Sciatic nerve (tissue), 2 donors: ENCODE results near the gene TCF3. TPM values are rescaled to one million over a fixed set of nuclear protein-coding genes. Genes with fewer than 3 reads are reported as not detected.
"Not testable (repeated sequence)": the region's sequence is repeated elsewhere in the genome, so short reads cannot be mapped to it uniquely, and the experiment has no call there.

Experiments
- ATAC-seq: fragments of 200-7000 bp; cut with Tn5 transposase; one replicate; pipeline ENCODE4 v1.9.1; 2020; ENCODE audit warnings: mild to moderate bottlenecking, moderate library complexity
- DNase-seq: peaks from one replicate; pipeline ENCODE4 v3.0.0-alpha.2; 2020; ENCODE audit warnings: low spot score
- intact Hi-C: fragments of 100-400 bp; cut with DNase I; formaldehyde crosslinking; loops from one replicate; pipeline ENCODE4 v1.14.2; 2022
- total RNA-seq: library from RNA; stranded (reverse); fragmentation: NEBNext Ultra II Directional; extraction: Animal tissue kit (Norgen Biotek cat#: 25700); gene quantifications from one replicate; pipeline ENCODE4 v1.2.1, GENCODE V29; 2021
- donor health status: DM: no; HTN: no; CAD: no.
- donor health status: DM: no; HTN: no; CAD: no.

Gene TCF3
- total RNA-seq, 1 donor from 2014 or later = 48.7 TPM

- intact Hi-C loops = no loop called here
- ATAC-seq (no peak), DNase-seq (no peak)
Measured at GRCh38 chr19:1655131-1655981, 2.9 kb upstream of the TCF3 start.

- no peak for DNase-seq
- intact Hi-C loops = loop anchor here (5.0 kb wide), 1 partner anchor 47 kb away; the partner anchor contains the start of gene UQCR11
- ATAC-seq = no peak
Measured at GRCh38 chr19:1654178-1654792, 1.9 kb upstream of the TCF3 start.

- no peak for DNase-seq
- intact Hi-C loops = loop anchor here (5.0 kb wide), 1 partner anchor 46 kb away; the partner anchor contains the start of gene UQCR11
- ATAC-seq = peak; percentile 14
Measured at GRCh38 chr19:1653300-1653628, 849 bp upstream of the TCF3 start.

GRCh38 chr19:1651568-1652291, 685 bp downstream of the TCF3 start:
- DNase-seq (peak; percentile 73), ATAC-seq (no peak)
- intact Hi-C loops = loop anchor here (5.0 kb wide), 1 partner anchor 44 kb away; the partner anchor contains the start of gene UQCR11

- no peak for DNase-seq
- no peak for ATAC-seq
- intact Hi-C loops = loop anchor here (5.0 kb wide), 1 partner anchor 44 kb away; the partner anchor contains the start of gene UQCR11
Measured at GRCh38 chr19:1650650-1651567, 1.5 kb downstream of the TCF3 start.

GRCh38 chr19:1649706-1650649, 2.4 kb downstream of the TCF3 start:
- intact Hi-C loops = loop anchor here (5.0 kb wide), 1 partner anchor 43 kb away; the partner anchor contains the start of gene UQCR11
- ATAC-seq (no peak), DNase-seq (no peak)

- intact Hi-C loops = no loop called here
- ATAC-seq (no peak), DNase-seq (no peak)
Measured at GRCh38 chr19:1648920-1649541, 3.4 kb downstream of the TCF3 start.

GRCh38 chr19:1648459-1648849, 4.0 kb downstream of the TCF3 start:
- ATAC-seq (no peak), DNase-seq (no peak)
- intact Hi-C loops = no loop called here

- DNase-seq = no peak
- no peak for ATAC-seq
- intact Hi-C loops = no loop called here
Measured at GRCh38 chr19:1647501-1648458, 4.6 kb downstream of the TCF3 start.

- ATAC-seq (no peak), DNase-seq (no peak)
- intact Hi-C loops = no loop called here
Measured at GRCh38 chr19:1646659-1647453, 5.6 kb downstream of the TCF3 start.

- intact Hi-C loops = no loop called here
- no peak for ATAC-seq
- no peak for DNase-seq
Measured at GRCh38 chr19:1646149-1646548, 6.3 kb downstream of the TCF3 start.

- DNase-seq = no peak
- intact Hi-C loops = no loop called here
- no peak for ATAC-seq
Measured at GRCh38 chr19:1645299-1645698, 7.1 kb downstream of the TCF3 start.

- DNase-seq (no peak), ATAC-seq (no peak)
- intact Hi-C loops = no loop called here
Measured at GRCh38 chr19:1644070-1644469, 8.3 kb downstream of the TCF3 start.

GRCh38 chr19:1640893-1641448, 11.4 kb downstream of the TCF3 start:
- ATAC-seq, intact Hi-C loops, DNase-seq: not testable (repeated sequence)
